ENCODE results near the gene BRICD5.

Gene BRICD5

DNA sequence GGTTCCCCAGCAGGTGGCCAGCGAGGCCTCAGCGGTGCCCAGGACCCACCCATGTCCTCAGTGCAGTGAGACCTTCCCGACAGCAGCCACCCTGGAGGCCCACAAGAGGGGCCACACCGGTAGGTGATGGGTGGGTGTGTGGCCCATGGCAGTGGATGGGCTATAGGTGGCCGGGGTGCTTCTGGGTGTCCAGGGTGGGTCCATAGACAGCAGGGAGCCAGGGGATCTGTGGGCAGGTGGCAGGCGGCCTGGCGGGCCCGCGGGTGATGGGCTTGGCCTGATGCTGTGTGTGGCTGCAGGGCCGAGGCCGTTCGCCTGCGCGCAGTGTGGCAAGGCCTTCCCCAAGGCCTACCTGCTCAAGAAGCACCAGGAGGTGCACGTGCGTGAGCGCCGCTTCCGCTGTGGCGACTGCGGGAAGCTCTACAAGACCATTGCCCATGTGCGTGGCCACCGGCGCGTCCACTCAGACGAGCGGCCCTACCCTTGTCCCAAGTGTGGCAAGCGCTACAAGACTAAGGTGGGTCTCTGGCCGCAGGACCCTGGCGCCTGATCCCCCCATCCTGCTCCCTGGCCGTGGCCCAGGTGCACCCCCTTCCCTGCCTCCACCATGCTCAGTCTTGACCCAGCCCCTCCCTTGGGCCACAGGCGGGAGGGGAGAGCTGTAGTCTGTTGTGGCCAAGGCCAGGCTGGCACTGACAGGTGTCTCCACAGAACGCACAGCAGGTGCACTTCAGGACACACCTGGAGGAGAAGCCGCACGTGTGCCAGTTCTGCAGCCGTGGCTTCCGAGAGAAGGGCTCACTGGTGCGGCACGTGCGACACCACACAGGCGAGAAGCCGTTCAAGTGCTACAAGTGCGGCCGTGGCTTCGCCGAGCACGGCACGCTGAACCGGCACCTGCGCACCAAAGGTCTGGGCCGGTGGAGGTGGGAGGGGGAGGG lies 23.5 kb upstream of the BRICD5 start:
- no peak for DNase-seq (ENCODE audit: insufficient read length, low spot score)
- TF ChIP-seq POLR2A (IDR thresholded peaks at IDR 0.05; ENCODE audit: low read depth, low read length) = no peak
- FAIRE-seq = no peak

- FAIRE-seq = no peak
Observed at GRCh38 chr16:2233046-2233775, 22.5 kb upstream of the BRICD5 start.

DNA sequence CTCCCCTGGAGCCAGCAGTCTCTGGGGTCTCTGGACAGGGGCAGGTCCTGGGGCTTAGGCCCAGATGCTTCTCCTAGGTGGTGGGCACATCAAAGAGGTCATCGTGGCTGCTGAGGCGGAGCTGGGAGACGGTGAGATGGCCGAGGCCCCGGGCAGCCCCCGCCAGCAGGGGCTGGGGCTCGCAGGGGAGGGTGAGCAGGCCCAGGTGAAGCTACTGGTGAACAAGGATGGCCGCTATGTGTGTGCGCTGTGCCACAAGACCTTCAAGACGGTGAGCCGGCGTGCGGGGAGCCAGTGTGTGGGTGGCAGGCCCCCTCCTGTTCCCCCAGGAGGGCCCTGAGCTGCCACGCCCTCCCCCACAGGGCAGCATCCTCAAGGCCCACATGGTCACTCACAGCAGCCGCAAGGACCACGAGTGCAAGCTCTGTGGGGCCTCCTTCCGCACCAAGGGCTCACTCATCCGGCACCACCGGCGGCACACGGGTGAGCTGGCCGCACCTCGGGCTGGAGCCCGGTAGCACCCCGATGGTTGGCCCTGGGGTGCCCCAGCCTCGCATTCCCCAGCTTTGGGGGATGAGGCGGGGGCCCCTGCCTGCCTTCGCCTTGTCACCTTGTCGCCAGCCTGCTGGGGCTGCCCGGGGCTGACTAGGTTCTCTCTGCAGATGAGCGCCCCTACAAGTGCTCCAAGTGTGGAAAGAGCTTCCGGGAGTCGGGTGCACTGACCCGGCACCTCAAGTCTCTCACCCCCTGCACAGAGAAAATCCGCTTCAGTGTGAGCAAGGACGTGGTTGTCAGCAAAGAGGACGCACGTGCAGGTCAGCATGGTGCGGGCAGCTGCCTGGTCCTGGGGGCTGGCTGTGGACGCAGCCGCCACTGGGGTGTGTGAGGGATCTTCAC lies 21.7 kb upstream of the BRICD5 start:
- no peak for FAIRE-seq
- no peak for DNase-seq (ENCODE audit: insufficient read length, low spot score)
- no peak for TF ChIP-seq POLR2A (IDR thresholded peaks at IDR 0.05; ENCODE audit: low read depth, low read length)

More at GRCh38 chr16:2233046-2233775, 22.5 kb upstream of the BRICD5 start:
- TF ChIP-seq POLR2A (IDR thresholded peaks at IDR 0.05; ENCODE audit: low read depth, low read length) = no peak
- DNase-seq (ENCODE audit: insufficient read length, low spot score) = no peak

- no peak for DNase-seq (ENCODE audit: insufficient read length, low spot score)
- FAIRE-seq = no peak
- no peak for TF ChIP-seq POLR2A (IDR thresholded peaks at IDR 0.05; ENCODE audit: low read depth, low read length)
Observed at GRCh38 chr16:2231016-2231931, 20.6 kb upstream of the BRICD5 start.

DNA sequence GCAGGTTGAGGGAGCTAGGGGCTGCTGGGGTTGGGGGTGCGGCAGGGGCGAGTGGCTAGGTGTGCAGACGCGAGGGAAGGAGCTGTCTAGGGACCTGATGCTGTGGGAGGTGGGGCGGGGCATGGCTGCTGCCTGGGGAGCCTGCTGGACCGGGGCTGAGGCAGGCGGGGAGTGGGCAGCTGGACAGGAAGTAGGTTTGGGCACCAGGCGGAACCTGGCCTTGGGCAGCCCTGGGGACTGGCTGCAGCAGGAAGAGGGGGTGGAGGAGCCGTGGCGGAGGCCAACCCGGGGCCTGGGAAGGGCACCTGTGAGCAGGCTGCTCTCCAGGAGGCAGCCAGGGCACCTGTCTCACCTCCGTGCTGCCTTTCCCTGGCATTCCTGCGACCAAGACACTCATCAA lies 19.7 kb upstream of the BRICD5 start:
- FAIRE-seq = no peak
- no peak for DNase-seq (ENCODE audit: insufficient read length, low spot score)
- TF ChIP-seq POLR2A (IDR thresholded peaks at IDR 0.05; ENCODE audit: low read depth, low read length) = no peak

DNA sequence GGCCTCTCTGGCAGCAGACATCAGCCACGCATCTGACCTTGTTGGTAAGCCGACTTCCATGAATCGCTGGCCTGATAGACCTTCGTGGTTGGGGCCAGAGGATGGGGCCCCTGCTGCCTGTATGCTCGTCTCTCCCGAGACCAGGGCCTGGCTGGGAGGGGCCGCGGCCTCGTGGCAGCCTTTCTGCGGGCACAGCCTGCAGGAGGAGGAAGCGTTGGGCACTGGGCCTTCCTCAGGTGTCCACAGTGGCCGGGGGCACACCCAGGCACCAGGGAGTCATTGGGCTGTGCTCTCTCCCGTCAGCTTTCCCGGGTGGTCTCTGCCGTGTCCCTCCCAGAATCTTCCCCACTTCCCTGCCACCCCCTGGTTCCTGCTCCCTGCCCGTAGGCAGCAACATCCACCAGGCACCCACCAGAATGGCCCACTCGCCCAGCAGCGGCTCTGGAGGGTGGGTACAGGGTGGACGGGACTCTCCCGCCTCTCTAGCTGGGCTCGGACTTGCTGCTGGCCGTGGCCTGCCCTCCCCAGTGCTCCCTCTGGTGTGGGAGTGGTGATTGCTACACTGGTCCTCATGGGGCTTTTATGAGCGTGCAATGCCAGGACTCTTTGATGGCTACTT lies 19.1 kb upstream of the BRICD5 start:
- DNase-seq (ENCODE audit: insufficient read length, low spot score) (no peak), FAIRE-seq (no peak)
- TF ChIP-seq POLR2A (IDR thresholded peaks at IDR 0.05; ENCODE audit: low read depth, low read length) = no peak

DNA sequence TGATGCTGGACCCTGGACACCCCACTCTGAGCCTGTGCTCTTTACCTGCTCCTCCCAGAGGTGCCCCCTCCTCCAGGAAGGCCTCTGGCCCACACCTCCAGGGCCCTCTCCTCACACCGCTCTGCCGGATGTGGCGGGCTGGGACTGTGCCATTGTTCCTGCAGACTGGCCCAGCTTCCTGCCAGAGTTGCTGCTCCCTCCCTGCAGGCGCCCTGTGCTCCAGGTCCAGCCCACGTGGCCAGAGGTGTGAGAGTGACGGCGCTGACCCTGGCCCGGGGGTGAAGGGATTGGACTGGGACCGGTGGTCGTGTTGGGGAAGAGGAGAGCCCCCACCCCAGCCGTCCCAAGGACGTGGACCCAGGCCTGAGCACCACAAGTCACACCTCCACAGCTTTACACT lies 18.4 kb upstream of the BRICD5 start:
- TF ChIP-seq POLR2A (IDR thresholded peaks at IDR 0.05; ENCODE audit: low read depth, low read length) = no peak
- DNase-seq (ENCODE audit: insufficient read length, low spot score) (no peak), FAIRE-seq (no peak)

DNA sequence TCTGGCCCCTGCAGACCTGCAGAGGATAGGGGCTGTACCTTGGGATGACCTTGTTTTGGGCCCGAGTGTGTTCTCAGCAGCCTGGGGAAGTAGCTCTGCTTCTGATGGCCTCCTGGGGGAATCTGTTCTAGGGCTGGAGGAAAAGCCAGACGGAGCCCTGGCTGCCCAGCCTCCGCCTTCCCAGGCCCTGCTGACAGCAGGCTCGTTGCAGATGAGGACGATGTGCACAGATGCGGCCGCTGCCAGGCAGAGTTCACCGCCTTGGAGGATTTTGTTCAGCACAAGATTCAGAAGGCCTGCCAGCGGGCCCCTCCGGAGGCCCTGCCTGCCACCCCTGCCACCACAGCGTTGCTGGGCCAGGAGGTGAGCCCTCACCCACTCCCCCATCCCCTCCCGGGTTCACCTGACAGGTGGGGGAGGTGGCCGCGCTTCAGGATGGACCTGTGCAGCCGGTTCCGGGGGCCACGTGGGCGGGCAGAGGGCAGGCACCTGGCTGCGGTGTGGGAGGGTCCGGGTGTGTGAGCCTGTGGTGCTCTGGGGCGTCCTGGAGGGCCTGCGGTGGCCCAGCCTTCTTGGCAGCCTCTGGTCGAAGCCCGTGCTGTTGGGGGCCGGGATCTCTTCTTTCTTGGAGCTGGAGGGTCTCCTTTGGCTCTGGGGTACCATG lies 17.6 kb upstream of the BRICD5 start:
- TF ChIP-seq POLR2A (IDR thresholded peaks at IDR 0.05; ENCODE audit: low read depth, low read length) = no peak
- DNase-seq (ENCODE audit: insufficient read length, low spot score) (no peak), FAIRE-seq (no peak)

- FAIRE-seq (no peak), DNase-seq (ENCODE audit: insufficient read length, low spot score) (no peak)
- no peak for TF ChIP-seq POLR2A (IDR thresholded peaks at IDR 0.05; ENCODE audit: low read depth, low read length)
Observed at GRCh38 chr16:2226918-2227317, 16.3 kb upstream of the BRICD5 start.

GRCh38 chr16:2226245-2226793 lies 15.7 kb upstream of the BRICD5 start:
- no peak for TF ChIP-seq POLR2A (IDR thresholded peaks at IDR 0.05; ENCODE audit: low read depth, low read length)
- DNase-seq (ENCODE audit: insufficient read length, low spot score) (peak; percentile 86), FAIRE-seq (no peak)

DNA sequence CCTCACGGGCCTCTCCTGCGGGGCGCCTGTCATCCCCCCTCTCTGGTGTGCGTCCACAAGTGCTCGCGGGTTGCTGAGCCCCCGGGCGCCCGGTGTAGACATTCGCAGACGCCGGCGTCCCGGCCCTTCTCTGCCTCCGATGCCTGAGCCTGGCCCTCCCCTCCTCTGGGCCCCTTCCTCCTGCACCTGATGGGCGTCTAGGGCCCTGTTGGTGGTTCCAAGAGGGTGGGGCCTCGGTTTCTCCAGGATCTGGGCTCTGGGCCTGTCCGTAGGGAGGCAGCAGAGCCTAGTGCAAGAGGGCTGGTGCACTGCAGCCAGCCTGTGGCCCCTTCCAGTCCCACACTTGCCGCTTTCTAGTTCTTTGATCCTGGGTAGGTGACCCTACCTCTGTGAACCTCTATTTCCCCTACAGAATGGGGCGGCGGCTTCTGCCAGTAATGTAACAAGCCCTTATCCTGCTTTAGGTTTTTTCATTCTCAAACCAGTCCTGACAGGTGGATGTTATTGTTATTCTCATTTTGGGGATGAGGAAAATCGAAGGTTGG lies 13.4 kb upstream of the BRICD5 start:
- no peak for FAIRE-seq
- no peak for TF ChIP-seq POLR2A (IDR thresholded peaks at IDR 0.05; ENCODE audit: low read depth, low read length)

More for the DNA sequence above, 13.4 kb upstream of the BRICD5 start:
- no peak for DNase-seq (ENCODE audit: insufficient read length, low spot score)
